NCI-H446 (cell line): ENCODE results near the gene C1orf185.
"Not testable (repeated sequence)": the region's sequence is repeated elsewhere in the genome, so short reads cannot be mapped to it uniquely, and the experiment has no call there.

Source experiments
- DNase-seq, 2 experiments: peaks; one replicate each; lab custom pipeline; 2025; lab: John Stamatoyannopoulos, UW

C1orf185 gene

GRCh38 chr1:51137696-51138095 lies 35.7 kb downstream of the C1orf185 start:
- DNase-seq, result not testable (repeated sequence)

- DNase-seq, result no peak
Measured at GRCh38 chr1:51139474-51139873, 37.4 kb downstream of the C1orf185 start.

DNA sequence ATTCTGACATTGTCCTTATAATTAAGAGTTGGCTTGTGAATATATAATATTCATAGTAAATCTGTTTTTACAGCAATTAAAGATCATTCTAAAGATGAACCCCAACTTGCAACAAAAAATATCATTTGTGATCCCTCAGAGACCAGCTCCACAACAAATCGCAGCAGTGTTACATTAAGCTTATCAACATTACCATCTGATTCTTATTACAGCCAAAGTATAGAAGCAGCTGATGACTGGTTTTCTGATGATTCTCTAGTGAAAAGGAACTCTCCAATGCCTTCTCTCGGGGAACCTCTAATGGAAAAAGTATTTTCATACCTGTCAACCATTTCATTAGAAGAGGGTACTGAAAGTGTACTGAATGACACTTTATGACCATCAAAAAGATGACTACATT lies 45.4 kb downstream of the C1orf185 start:
- DNase-seq, result no peak

DNA sequence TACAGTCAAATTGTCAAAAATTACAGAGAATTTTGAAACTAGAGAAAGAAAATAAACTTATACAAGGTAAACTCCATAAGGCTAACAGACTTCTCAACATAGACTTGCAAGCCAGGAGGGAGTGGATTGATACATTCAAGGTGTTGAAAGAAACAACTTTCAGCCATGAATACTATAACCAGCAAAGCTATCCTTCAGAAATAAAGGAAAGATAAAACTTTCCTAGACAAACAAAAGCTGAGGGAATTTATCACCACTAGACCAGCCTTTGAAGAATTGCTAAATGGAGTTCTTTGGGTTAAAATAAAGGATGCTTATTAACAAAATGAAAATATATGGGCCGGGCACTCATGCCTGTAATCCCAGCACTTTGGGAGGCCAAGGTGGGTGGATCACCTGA lies 52.7 kb downstream of the C1orf185 start:
- DNase-seq, result no peak

GRCh38 chr1:51156752-51157151 lies 54.7 kb downstream of the C1orf185 start:
- DNase-seq, result no peak

DNA sequence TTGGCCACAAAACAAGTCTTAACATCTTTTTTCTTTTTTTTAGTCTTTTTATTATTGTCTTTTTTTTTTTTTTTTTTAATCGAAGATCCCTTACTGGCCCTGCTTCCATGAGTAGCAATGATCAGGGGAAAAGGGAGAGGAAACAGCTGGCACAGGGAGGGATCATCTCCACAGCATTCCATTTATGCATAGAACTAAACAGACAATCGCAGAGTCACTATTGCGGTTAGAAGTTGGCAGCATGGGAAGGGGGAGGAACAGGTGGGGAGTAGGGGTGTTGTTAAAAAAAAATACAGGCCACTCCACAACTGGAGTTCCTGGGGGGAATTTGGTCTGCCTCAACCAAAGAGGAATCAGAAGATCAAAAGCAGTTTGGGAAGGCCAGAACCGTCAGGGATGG lies 55.4 kb downstream of the C1orf185 start:
- no peak for DNase-seq

DNA sequence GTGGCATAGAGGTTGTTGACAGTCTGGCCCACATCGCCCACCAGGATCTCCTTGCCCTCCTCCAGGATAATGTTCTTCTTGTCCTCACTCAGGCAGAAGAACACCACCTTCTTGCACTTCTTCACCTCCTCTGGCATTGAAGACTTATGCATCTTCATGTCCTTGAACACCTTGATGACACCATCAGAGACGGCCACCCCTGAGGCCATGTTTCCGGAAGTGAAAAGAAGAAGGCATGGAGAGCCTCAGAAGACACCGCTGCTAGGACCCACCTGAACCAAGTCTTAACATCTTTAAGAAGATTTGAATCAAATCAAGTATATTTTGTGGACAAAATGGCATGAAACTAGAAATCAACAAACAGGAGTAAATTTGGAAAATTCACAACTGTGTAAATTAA lies 56.2 kb downstream of the C1orf185 start:
- no peak for DNase-seq

- not testable (repeated sequence) for DNase-seq
Measured at GRCh38 chr1:51162560-51162959, 60.5 kb downstream of the C1orf185 start.

GRCh38 chr1:51165540-51165939 lies 63.5 kb downstream of the C1orf185 start:
- DNase-seq, result no peak

DNA sequence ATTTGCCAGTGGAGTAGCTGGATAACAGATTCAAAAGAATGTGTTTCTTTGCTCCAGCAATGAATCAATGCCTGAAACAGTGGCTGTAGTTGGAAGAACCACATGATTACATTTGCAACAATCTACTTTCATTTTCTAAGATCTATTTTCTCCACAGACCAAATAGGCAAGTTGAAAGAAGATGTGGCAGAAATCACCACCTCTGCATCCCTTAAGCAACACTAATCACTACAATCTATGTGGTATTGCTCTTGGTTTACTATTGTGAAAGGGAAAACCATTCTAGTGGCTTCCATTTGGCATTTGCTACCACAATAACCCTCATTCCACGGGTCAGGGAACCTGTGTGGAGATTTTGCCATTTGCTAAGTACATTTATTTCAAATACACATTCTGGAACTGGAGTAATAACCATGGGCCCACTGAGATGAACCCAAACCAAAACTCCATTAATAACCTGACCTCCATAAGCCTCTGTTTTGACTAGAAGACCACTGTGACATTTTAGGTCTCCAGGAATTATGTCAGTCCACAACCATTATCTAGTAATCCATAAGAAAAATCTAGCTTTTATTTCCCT lies 66.3 kb downstream of the C1orf185 start:
- DNase-seq, result no peak

DNA sequence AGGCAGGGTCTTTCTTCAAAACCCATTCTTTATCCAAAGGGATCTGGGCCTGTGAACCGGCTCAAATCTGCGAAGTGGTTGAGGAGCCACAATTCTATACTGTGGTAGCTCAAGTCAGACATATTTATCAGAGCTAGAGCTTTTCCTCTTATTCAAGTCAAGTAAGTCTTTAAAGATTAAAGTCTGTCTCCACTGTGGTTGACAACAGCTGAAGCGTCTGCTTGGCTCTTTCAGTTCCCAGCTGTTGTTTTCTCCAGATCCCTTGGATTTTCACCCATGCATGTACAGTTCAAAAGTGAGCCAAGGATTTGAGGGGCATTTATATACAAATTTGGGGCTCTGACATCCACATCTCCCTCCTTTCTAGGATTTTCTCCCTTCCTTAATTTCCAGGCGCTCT lies 66.9 kb downstream of the C1orf185 start:
- DNase-seq, result peak in 1 of 2 experiments; percentile 11

DNA sequence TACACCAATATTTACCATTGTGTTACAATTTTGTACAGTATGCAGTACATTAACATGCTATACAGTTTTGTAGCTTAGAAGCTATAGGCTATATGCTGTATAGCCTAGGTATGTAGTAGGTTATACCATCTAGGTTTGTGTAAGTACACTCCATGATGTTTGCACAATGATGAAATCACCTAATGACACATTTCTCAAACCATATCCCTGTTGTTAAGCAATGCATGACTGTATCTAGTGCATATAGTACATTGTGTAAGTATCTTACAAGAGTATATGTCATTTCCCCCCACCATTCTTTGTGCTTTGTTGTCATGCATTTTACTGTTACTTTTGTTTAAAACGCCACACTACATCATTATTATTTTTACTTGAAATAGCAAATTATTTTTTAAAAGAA lies 68.3 kb downstream of the C1orf185 start:
- DNase-seq, result no peak

GRCh38 chr1:51172811-51173210 lies 70.8 kb downstream of the C1orf185 start:
- no peak for DNase-seq

GRCh38 chr1:51175278-51175677 lies 73.2 kb downstream of the C1orf185 start:
- no peak for DNase-seq

DNA sequence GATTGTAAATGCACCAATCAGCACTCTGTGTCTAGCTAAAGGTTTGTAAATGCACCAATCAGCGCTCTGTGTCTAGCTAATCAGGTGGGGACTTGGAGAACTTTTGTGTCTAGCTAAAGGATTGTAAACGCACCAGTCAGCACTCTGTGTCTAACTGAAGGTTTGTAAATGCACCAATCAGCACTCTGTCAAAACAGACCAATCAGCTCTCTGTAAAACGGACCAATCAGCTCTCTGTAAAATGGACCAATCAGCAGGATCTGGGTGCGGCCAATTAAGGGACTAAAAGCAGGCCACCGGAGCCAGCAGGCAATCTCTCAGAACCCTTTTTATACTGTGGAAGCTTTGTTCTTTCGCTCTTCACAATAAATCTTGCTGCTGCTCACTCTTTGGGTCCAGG lies 76.0 kb downstream of the C1orf185 start:
- DNase-seq, result not testable (repeated sequence)

GRCh38 chr1:51188230-51188629 lies 86.2 kb downstream of the C1orf185 start:
- DNase-seq, result no peak

DNA sequence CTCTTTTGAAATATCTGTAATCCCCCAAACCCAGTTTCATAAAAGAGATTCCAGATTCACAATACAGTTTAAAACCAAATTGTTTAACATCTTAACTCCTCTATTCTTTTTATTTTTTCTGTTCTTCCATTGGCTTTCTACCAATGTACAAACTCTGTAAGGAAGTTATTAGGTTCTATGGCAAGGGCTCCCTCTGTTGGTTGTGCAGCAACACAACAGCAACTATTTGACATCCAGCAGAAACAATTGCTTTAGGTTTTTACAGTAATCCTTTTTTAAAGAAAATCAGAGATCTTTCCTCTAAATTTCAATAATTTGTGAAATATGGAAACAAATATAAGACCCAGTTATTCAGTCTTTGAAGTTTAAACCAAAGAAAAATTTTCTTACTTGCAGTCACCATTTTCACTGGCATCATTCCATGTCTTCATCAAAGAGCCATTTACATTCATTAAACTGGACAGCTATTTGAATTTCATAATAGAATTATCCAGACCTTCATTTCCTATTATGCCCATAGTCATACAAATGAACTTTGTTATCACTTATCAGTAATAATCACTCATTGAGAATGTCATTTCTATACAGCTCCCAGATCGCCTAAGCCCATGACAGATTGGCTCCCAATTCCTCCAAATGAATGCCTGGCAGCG lies 87.5 kb downstream of the C1orf185 start:
- peak; percentile 48 to 76 for DNase-seq

GRCh38 chr1:51190961-51191360 lies 88.9 kb downstream of the C1orf185 start:
- no peak for DNase-seq

DNA sequence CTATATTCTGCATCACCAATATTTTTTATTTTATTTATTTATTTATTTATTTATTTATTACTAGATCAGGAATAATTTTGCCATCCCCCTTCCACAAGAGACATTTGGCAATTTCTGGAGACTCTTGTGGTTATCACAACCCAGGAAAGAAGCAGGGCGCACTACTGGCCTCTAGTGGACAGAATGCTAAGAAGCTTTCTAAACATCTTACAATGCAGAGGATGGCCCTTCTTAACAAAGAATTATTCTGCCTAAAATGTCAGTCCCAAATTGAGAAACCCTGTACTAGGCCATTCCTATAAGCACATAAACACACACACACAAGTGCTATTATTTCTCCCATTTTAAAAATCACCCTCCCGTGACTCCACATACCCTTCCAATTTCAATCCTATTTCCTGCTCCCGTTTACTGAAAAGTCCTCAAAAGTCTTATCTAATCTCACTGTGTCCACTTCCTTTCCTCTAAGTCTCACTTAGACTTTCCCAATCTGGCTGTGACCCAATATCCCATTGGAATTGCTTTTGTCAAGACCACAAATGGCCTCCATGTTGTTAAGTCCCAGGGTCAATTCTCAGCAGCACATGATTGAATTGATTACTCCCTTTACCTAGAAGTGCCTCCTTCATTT lies 90.3 kb downstream of the C1orf185 start:
- peak; percentile 49 to 76 for DNase-seq

DNA sequence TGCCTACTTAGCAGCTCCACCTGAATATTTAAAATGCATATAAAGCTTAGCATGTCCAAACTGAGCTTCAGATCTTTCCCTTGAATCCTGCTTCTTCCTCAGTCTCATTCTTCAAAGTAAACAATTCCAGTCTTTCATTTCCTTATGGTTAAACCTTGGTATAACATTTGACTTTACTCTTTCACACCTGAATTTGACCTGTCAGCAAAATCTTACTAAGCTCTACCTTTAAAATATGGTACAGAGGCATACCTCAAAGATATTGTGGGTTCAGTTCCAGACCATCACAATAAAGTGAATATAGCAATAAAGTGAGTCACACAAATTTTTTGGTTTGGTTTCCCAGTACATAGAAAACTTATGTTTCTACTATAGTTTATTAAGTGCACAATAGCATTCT lies 91.5 kb downstream of the C1orf185 start:
- no peak for DNase-seq
